GM19467 (cell line): Measurements from ENCODE around the gene DESI1.
"Not testable (repeated sequence)": the region's sequence is repeated elsewhere in the genome, so short reads cannot be mapped to it uniquely, and the experiment has no call there.

Experiments
- ATAC-seq: cut with Tn5 transposase; IDR thresholded peaks from one replicate; pipeline ENCODE4 v1.9.1; 2021; ENCODE audit warnings: mild to moderate bottlenecking, moderate library complexity; ENCODE audit not compliant: unreplicated experiment

DESI1 gene

GRCh38 chr22:41620589-41621098 lies at the start of gene DESI1:
Gene DESI1 (minus strand): TSS chr22:41621043. CDS start chr22:41620839, 204 bp downstream.
- no peak for ATAC-seq

GRCh38 chr22:41668971-41669911 lies 48.4 kb upstream of the DESI1 start:
- no peak for ATAC-seq

- no peak for ATAC-seq
Measured at GRCh38 chr22:41664951-41665350, 44.1 kb upstream of the DESI1 start.

GRCh38 chr22:41664490-41664889 lies 43.6 kb upstream of the DESI1 start:
- no peak for ATAC-seq

GRCh38 chr22:41663594-41663993 lies 42.8 kb upstream of the DESI1 start:
- not testable (repeated sequence) for ATAC-seq

GRCh38 chr22:41661713-41662112 lies 40.9 kb upstream of the DESI1 start:
- ATAC-seq, result no peak

GRCh38 chr22:41661088-41661487 lies 40.2 kb upstream of the DESI1 start:
- ATAC-seq, result no peak

- ATAC-seq, result no peak
Measured at GRCh38 chr22:41660416-41660815, 39.6 kb upstream of the DESI1 start.

- ATAC-seq, result no peak
Measured at GRCh38 chr22:41659941-41660340, 39.1 kb upstream of the DESI1 start.

- no peak for ATAC-seq
Measured at GRCh38 chr22:41658869-41659268, 38.0 kb upstream of the DESI1 start.

GRCh38 chr22:41657709-41658108 lies 36.9 kb upstream of the DESI1 start:
- no peak for ATAC-seq

- ATAC-seq, result no peak
Measured at GRCh38 chr22:41656556-41656955, 35.7 kb upstream of the DESI1 start.

GRCh38 chr22:41654322-41654721 lies 33.5 kb upstream of the DESI1 start:
- ATAC-seq, result no peak

- no peak for ATAC-seq
Measured at GRCh38 chr22:41650821-41651220, 30.0 kb upstream of the DESI1 start.

GRCh38 chr22:41650229-41650628 lies 29.4 kb upstream of the DESI1 start:
- no peak for ATAC-seq

- no peak for ATAC-seq
Measured at GRCh38 chr22:41648432-41648831, 27.6 kb upstream of the DESI1 start.

- ATAC-seq, result no peak
Measured at GRCh38 chr22:41647771-41648170, 26.9 kb upstream of the DESI1 start.

GRCh38 chr22:41642331-41643110 lies 21.7 kb upstream of the DESI1 start:
- no peak for ATAC-seq

- no peak for ATAC-seq
Measured at GRCh38 chr22:41641854-41642253, 21.0 kb upstream of the DESI1 start.

- no peak for ATAC-seq
Measured at GRCh38 chr22:41638748-41639147, 17.9 kb upstream of the DESI1 start.

- no peak for ATAC-seq
Measured at GRCh38 chr22:41638124-41638523, 17.3 kb upstream of the DESI1 start.

GRCh38 chr22:41637623-41638022 lies 16.8 kb upstream of the DESI1 start:
- ATAC-seq, result not testable (repeated sequence)
